NCI-H2196 (cell line): ENCODE data around the gene SLC39A11.

Source experiments
- DNase-seq: peaks from one replicate; lab custom pipeline; 2025; ENCODE audit not compliant: unreplicated experiment; lab: John Stamatoyannopoulos, UW

Gene SLC39A11

GRCh38 chr17:72606656-72607055 lies 485.8 kb downstream of the SLC39A11 start:
- DNase-seq: no peak

- no peak for DNase-seq
These were observed 486.9 kb downstream of the SLC39A11 start for GRCh38 chr17:72605543-72605942.

DNA sequence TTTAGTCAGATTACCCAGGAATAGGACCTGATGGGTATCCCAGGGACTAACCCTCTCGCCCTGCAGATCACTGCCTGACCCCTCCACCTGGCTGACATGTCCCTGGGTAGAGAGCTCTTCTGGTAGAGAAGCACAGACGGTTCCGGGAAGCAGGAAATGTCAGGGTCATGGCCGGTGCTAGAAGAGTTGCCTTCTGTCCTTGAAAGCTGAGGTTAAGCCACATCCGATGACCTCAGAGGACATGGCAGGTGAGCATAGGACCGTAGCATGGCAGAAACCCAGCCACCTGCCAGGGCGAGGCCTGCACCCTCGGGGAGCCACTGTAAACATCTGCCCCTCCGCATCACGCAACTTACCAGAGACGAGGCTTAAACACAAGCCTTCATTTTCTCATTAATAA lies 488.0 kb downstream of the SLC39A11 start:
- no peak for DNase-seq

- DNase-seq: no peak
These were observed 488.9 kb downstream of the SLC39A11 start for GRCh38 chr17:72603420-72604242.

DNA sequence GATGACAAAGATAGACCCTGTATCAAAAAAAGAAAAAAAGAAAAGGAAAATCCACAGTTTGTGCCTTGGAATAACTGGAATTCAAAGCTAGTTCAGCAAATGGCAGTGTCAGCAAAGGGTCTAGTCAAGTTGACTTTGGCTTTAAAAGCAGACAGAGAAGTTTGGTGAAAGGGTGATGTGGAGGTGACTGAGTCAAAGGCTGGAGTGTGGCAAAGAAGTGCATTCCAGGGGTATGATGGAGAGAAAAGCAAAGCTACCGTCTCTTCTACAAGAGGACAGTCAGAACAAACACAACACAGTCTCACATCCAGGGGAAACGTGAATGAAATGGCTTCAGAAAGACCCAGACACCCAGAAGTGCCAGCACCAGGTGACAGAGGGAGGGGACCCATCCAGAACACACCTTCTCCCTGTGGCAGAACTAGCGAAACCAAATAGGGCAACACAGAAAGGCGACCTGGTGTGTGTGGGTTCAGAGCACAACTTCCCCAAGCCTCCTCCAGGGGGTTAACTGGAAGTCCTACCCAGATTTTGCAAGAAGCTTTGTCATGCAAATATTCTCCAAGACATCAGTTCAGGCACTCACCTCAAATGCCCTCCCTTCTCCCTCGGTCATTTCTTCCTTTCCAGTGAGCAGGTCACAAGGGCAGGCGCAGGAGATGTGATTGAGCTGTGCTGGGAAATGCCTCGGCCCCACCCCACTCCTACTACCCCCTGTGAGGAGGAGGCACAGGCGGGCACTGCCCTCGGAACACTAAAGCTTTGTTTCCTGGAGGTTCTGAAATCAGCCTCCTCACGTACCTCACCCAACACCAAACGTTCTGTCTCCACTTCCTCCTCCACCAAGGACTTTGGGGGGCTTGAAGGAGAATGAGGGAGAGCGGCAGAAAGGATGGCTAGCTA lies 489.7 kb downstream of the SLC39A11 start:
- DNase-seq: no peak

DNA sequence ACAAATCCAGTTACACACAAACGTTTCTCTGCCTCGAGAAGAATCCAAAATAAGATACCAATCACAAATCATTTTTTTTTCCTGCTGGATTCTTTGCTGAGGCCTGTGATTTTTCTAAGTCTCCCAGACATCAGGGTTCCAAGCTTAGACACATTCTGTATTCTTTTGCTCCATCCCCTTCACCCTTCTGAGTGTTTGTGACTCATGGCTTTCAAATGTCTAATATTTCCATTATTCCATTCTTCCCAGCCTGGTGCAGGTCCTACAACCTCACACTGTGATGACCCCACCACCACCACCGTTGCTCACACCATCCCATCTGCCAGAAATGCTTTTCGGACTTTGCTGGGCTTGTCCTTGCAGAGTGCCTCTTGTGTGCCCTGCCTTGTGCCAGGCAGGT lies 491.6 kb downstream of the SLC39A11 start:
- no peak for DNase-seq

DNA sequence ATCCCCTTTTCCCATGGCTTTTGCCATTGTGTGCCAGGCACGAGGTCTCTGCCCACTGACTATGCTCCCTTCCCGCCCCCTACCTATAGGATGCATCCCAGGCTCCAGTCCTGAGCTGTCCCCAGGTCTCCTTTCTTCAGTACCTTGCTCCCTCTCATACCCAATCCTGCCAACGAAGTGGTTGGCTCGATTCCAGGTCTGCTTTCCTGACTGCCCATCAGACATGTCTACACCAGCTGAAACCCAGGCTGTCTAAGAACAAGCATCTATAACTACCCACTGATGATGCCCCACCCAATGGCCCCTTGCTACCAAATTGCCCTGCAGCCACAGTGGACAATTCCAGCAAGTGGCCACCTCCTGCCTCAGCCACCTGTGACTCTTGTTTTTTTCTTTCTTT lies 492.6 kb downstream of the SLC39A11 start:
- no peak for DNase-seq

DNA sequence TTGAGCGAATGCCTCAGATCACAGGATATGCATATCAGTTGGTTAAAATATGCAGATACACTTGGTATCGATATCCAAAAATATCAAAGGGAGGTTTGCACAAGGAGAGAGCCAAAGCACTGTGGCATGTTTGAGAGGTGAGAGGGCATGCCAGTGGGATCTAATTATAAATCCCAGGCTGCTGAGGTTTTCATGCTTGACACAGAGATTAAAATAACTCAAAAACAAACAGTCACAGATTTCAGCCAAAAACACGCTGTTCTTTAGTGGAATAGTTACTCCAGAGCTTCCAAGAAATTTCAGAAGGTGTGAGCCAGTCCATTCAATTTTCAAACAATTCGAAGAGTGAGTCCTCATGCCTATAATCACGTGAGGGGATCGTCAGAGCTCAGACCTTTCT lies 493.8 kb downstream of the SLC39A11 start:
- DNase-seq: no peak

DNA sequence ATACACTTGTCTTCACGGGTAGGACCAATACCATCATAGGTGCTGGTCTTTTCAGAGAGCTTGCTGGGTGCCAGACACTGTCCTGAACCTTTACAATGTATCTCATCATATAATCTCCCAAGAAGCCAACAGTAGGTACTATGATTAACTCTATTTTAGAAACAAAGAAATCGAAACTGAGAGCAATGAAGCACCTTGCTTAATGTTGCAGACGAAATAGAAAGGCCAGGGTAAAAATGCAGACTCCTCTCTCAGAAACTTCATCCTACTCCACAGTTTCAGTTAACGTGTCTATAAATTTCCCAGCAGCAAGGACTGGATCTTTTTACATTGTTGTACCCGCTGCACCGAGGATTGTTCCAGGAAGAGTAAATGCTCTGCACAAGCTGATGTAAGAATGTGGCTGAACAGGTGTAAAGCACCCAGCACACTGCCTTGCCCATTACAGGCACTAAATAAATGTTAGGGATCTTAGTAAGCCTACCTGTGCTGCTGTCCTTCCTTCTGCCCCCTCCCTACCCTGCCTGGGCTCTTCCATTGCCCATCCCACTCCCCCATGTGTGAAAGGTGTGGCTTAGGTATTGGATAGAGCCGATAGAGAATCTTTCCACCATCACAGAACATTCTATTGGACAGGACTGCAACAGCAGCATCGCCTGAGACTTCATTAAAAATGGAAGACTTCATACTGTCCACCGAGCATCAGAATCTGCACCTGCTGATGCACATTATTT lies 495.0 kb downstream of the SLC39A11 start:
- DNase-seq: no peak
